Fibroblast of lung (primary cell): ENCODE data around the gene EFNA1. TPM values are rescaled to one million over a fixed set of nuclear protein-coding genes. Genes with fewer than 3 reads are reported as not detected.
A peak's percentile ranks its signal among the peaks of the same experiment; 100 is the strongest.

Experiments used
- DNase-seq, 2 donors: peaks; one replicate each; pipeline versions ENCODE4 v3.0.0 to v3.0.0-alpha.2; 2010; ENCODE audit warnings: low read depth in 2 of 2
- H2AFZ ChIP-seq: 2 replicates; pipeline ENCODE4 v1.5.1; 2012; ENCODE audit warnings: low read length, control low read depth, inconsistent platforms
- H3K27ac ChIP-seq: 2 replicates; pipeline ENCODE4 v1.5.1; 2011; ENCODE audit warnings: low read length, control low read depth; ENCODE audit not compliant: insufficient read depth
- H3K27me3 ChIP-seq: 2 replicates; pipeline ENCODE4 v1.5.1; 2011; ENCODE audit warnings: mild to moderate bottlenecking, low read length; ENCODE audit not compliant: control insufficient read depth, insufficient read depth
- H3K36me3 ChIP-seq: 2 replicates; pipeline ENCODE4 v1.5.1; 2011; ENCODE audit warnings: low read length; ENCODE audit not compliant: control insufficient read depth, insufficient read depth
- H3K4me1 ChIP-seq: 2 replicates; pipeline ENCODE4 v1.5.1; 2011; ENCODE audit warnings: low read length; ENCODE audit not compliant: control insufficient read depth, insufficient read depth; ENCODE audit errors: extremely low read depth
- H3K4me2 ChIP-seq: 2 replicates; pipeline ENCODE4 v1.5.1; 2011; ENCODE audit warnings: low read length, control low read depth; ENCODE audit not compliant: insufficient read depth; ENCODE audit errors: extremely low read depth
- H3K4me3 ChIP-seq, 4 experiments: fragments of 200-600 bp in 1 of 4; sonication (generic) in 1 of 4; replicated peaks in 1 of 4; 2 replicates each; pipeline ENCODE4 v1.5.1; 2011 to 2016; ENCODE audit warnings: low read length in 4 of 4, low read depth in 3 of 4, mild to moderate bottlenecking in 3 of 4, control low read depth in 2 of 4, inconsistent platforms in 1 of 4, mixed read lengths in 1 of 4; ENCODE audit not compliant: insufficient read depth in 1 of 4; ENCODE audit errors: control extremely low read depth in 1 of 4
- H3K79me2 ChIP-seq: 2 replicates; pipeline ENCODE4 v1.5.1; 2012; ENCODE audit warnings: mild to moderate bottlenecking, low read length, inconsistent platforms; ENCODE audit not compliant: control insufficient read depth, insufficient read depth
- H3K9ac ChIP-seq: 2 replicates; pipeline ENCODE4 v1.5.1; 2011; ENCODE audit warnings: mild to moderate bottlenecking, low read length, control low read depth; ENCODE audit not compliant: insufficient read depth
- H3K9me3 ChIP-seq: 2 replicates; pipeline ENCODE4 v1.5.1; 2012; ENCODE audit warnings: low read depth, low read length; ENCODE audit not compliant: control insufficient read depth, insufficient read depth
- H4K20me1 ChIP-seq: 2 replicates; pipeline ENCODE4 v1.5.1; 2011; ENCODE audit warnings: low read length; ENCODE audit not compliant: control insufficient read depth, insufficient read depth; ENCODE audit errors: extremely low read depth
- CTCF ChIP-seq, 2 donors: IDR thresholded peaks in 1 of 2; conservative IDR thresholded peaks in 1 of 2; 1 replicate in 1 of 2; 2 replicates in 1 of 2; pipeline ENCODE4 v1.5.1; 2011 to 2012; ENCODE audit warnings: low read length in 2 of 2, control low read depth in 1 of 2, inconsistent platforms in 1 of 2, low read depth in 1 of 2, mild to moderate bottlenecking in 1 of 2
- EZH2 ChIP-seq: IDR thresholded peaks from 2 replicates; pipeline ENCODE4 v1.5.1; 2012; ENCODE audit warnings: low read length, control low read depth, mild to moderate bottlenecking; ENCODE audit errors: missing control alignments
- polyA plus RNA-seq, 2 donors: library from polyadenylated mRNA; depleted of rRNA in 1 of 2; stranded (reverse) in 1 of 2; unstranded in 1 of 2; fragments of >200 nt; gene quantifications; 2 replicates each; pipeline ENCODE4 v1.2.1, GENCODE V29; 2011 to 2012; ENCODE audit warnings: missing spikeins in 1 of 2
- total RNA-seq: library from RNA; depleted of rRNA; stranded (reverse); fragments of >200 nt; gene quantifications from 2 replicates; pipeline ENCODE4 v1.2.1, GENCODE V29; 2014

EFNA1 gene
- total and polyA plus RNA-seq, 2 donors (not counting 1 experiment from before 2014, with no cell fraction given) = 0.07 TPM; not detected in 1

- Histone ChIP-seq H3K4me3 (no peak overlapping the region), H3K4me2 (no peak overlapping the region), H3K9me3 (no peaks in the 10 kb centered on the region), H3K79me2 (peaks cover 11% of the 10 kb centered on the region), H3K9ac (no peak overlapping the region), H4K20me1 (no peaks in the 10 kb centered on the region), H3K36me3 (peaks cover 2% of the 10 kb centered on the region), H2AFZ (no peak overlapping the region), H3K27me3 (peaks cover 3% of the 10 kb centered on the region), H3K4me1 (peaks cover 12% of the 10 kb centered on the region), H3K27ac (no peak overlapping the region)
- no peak for DNase-seq
- no peak for TF ChIP-seq CTCF (conservative IDR thresholded peaks at IDR 0.05 in 1 of 2, IDR thresholded peaks at IDR 0.05 in 1 of 2; ENCODE audit: low read depth in 1 of 2, low read length in 2 of 2)
- TF ChIP-seq EZH2 = no peak
These were observed 43.1 kb downstream of the EFNA1 start for GRCh38 chr1:155170806-155171205.

DNA sequence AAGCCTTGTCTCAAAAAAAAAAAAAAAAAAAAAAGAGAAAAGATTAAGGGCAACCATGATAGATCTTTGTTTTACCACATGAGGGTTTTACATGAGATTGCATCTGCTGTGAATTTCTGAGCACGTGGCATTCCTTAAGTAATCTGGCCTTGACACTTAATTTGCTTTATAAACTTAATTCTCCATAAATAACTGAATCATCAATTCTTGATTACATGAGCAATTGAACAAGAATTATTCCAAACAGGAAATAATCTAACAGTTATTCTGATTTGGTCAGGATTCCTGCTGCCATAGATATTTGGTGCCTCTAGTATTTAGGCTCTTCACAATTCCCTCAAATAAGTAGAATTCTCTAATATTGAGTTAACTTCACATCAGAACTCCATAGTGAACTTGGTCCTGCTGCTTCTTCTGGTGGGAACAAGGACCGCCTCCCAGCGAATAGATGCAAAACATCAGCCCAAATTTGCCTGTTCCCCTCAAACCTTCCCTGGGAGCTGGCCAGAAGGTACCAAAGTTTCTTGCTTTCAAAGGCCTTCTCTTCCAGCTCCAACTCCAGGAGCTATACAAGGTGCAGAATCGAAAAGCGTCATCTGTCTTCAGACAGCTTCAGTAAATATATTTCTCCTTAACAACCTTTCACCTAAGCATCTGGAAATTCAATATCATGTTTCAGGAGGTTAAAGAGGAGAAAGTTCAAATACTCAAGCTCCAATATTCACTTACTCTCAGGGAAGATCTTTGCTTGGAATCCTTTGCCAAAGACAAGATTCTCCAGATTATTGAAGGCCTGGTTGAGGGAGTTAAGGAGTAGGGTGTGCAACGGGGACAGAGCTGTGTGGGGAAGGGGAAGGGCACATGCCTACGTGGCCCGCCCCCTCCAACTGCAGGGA, 44.4 kb downstream of the EFNA1 start:
- peak overlapping the region; percentile 76 to 97 (median 94) for H3K4me3 ChIP-seq
- TF ChIP-seq CTCF (conservative IDR thresholded peaks at IDR 0.05 in 1 of 2, IDR thresholded peaks at IDR 0.05 in 1 of 2; ENCODE audit: low read depth in 1 of 2, low read length in 2 of 2) (no peak), EZH2 (no peak)
- DNase-seq = no peak
- peak overlapping the region; percentile 96 for H3K9ac ChIP-seq
- H3K79me2 ChIP-seq = peaks cover 11% of the 10 kb centered on the region
- H3K4me2 ChIP-seq = peak overlapping the region; percentile 95
- H3K27ac ChIP-seq = peak overlapping the region; percentile 98
- no peaks in the 10 kb centered on the region for H4K20me1 ChIP-seq
- peak overlapping the region; percentile 82 for H2AFZ ChIP-seq
- H3K27me3 ChIP-seq = no peaks in the 10 kb centered on the region
- peaks cover 12% of the 10 kb centered on the region for H3K4me1 ChIP-seq
- peaks cover 3% of the 10 kb centered on the region for H3K36me3 ChIP-seq
- H3K9me3 ChIP-seq = no peaks in the 10 kb centered on the region

GRCh38 chr1:155172732-155173477, 45.2 kb downstream of the EFNA1 start, which contains the start of gene KRTCAP2:
Gene KRTCAP2 (minus strand): TSS chr1:155173304. CDS start chr1:155173224, 80 bp downstream.
- Histone ChIP-seq H3K79me2 (peaks cover 11% of the 10 kb centered on the region), H3K4me2 (peak within 1 kb of the TSS; percentile 95), H3K36me3 (peaks cover 10% of the 10 kb centered on the region), H3K4me3 (peak within 1 kb of the TSS; percentile 76 to 97 (median 94)), H4K20me1 (no peaks in the 10 kb centered on the region), H3K4me1 (peaks cover 8% of the 10 kb centered on the region), H2AFZ (peak within 1 kb of the TSS; percentile 88), H3K27ac (peak within 1 kb of the TSS; percentile 98), H3K27me3 (no peaks in the 10 kb centered on the region), H3K9ac (peak within 1 kb of the TSS; percentile 96), H3K9me3 (no peaks in the 10 kb centered on the region)
- DNase-seq = peak; percentile 92 to 96
- TF ChIP-seq CTCF (conservative IDR thresholded peaks at IDR 0.05 in 1 of 2, IDR thresholded peaks at IDR 0.05 in 1 of 2; ENCODE audit: low read depth in 1 of 2, low read length in 2 of 2) (peak; percentile 80 to 90), EZH2 (no peak)
